CD14-positive monocyte (primary cell): Measurements from ENCODE around the gene LIPA. TPM values are rescaled to one million over a fixed set of nuclear protein-coding genes. Genes with fewer than 3 reads are reported as not detected.

ENCODE experiments used
- DNase-seq, 3 donors: peaks; one replicate each; pipeline ENCODE4 v3.0.0-alpha.2; 2011 to 2022
- H2AFZ ChIP-seq: 2 replicates; pipeline ENCODE4 v1.6.0; 2012; ENCODE audit warnings: mild to moderate bottlenecking, low read depth, low read length, inconsistent platforms; ENCODE audit not compliant: insufficient read depth, poor library complexity, severe bottlenecking
- H3K27ac ChIP-seq, 2 donors: 1 replicate in 1 of 2; 2 replicates in 1 of 2; pipeline ENCODE4 v1.5.1; 2012 to 2013; ENCODE audit warnings: low read length in 2 of 2, control low read depth in 1 of 2, inconsistent platforms in 1 of 2, low read depth in 1 of 2, mild to moderate bottlenecking in 1 of 2
- H3K27me3 ChIP-seq, 2 donors: one replicate each; pipeline versions ENCODE4 v1.6.0 to v1.6.1; 2011 to 2013; ENCODE audit warnings: low read length in 2 of 2; ENCODE audit not compliant: control insufficient read depth in 2 of 2, insufficient read depth in 2 of 2
- H3K36me3 ChIP-seq, 2 donors: replicated peaks in 1 of 2; 1 replicate in 1 of 2; 2 replicates in 1 of 2; pipeline versions ENCODE4 v1.5.1 to v1.6.1; 2012 to 2013; ENCODE audit warnings: low read length in 2 of 2, control low read depth in 1 of 2, inconsistent platforms in 1 of 2, mild to moderate bottlenecking in 1 of 2; ENCODE audit not compliant: insufficient read depth in 2 of 2, control insufficient read depth in 1 of 2
- H3K4me1 ChIP-seq, 2 donors: 1 replicate in 1 of 2; 2 replicates in 1 of 2; pipeline versions ENCODE4 v1.5.1 to v1.6.1; 2012 to 2013; ENCODE audit warnings: low read length in 2 of 2, control low read depth in 1 of 2, inconsistent platforms in 1 of 2, mild to moderate bottlenecking in 1 of 2, moderate library complexity in 1 of 2; ENCODE audit not compliant: insufficient read depth in 2 of 2, control insufficient read depth in 1 of 2
- H3K4me2 ChIP-seq: replicated peaks from 2 replicates; pipeline ENCODE3; 2012; ENCODE audit warnings: low read length, moderate library complexity, mild to moderate bottlenecking; ENCODE audit not compliant: poor library complexity, severe bottlenecking; ENCODE audit errors: extremely low read depth
- H3K4me3 ChIP-seq, 3 experiments: fragments of 200-600 bp in 1 of 3; sonication (generic) in 1 of 3; replicated peaks in 1 of 3; 1 replicate in 2 of 3; 2 replicates in 1 of 3; pipeline ENCODE4 v1.5.1; 2011 to 2013; ENCODE audit warnings: low read length in 3 of 3, mild to moderate bottlenecking in 3 of 3, control low read depth in 2 of 3, low read depth in 2 of 3, inconsistent platforms in 1 of 3, moderate library complexity in 1 of 3
- H3K79me2 ChIP-seq: 2 replicates; pipeline ENCODE4 v1.6.0; 2012; ENCODE audit warnings: mild to moderate bottlenecking, control low read depth, inconsistent platforms, low read length, moderate library complexity; ENCODE audit not compliant: insufficient read depth
- H3K9ac ChIP-seq: 2 replicates; pipeline ENCODE4 v1.6.0; 2017; ENCODE audit warnings: low read length, mild to moderate bottlenecking; ENCODE audit not compliant: insufficient read depth, poor library complexity, severe bottlenecking
- H3K9me3 ChIP-seq, 2 donors: replicated peaks in 1 of 2; 1 replicate in 1 of 2; 2 replicates in 1 of 2; pipeline versions ENCODE4 v1.5.1 to v1.6.1; 2012 to 2013; ENCODE audit warnings: low read length in 2 of 2, control low read depth in 1 of 2; ENCODE audit not compliant: control insufficient read depth in 1 of 2, insufficient read depth in 1 of 2
- H4K20me1 ChIP-seq: 2 replicates; pipeline ENCODE4 v1.6.0; 2012; ENCODE audit warnings: mild to moderate bottlenecking, low read length, control low read depth, moderate library complexity; ENCODE audit not compliant: insufficient read depth
- H3K27ac Mint-ChIP-seq, 7 donors: one replicate each; pipeline ENCODE4 v1.8.0; 2020; ENCODE audit warnings: mild to moderate bottlenecking in 7 of 7, mixed read lengths in 7 of 7, moderate library complexity in 6 of 7, inconsistent platforms in 2 of 7
- H3K27me3 Mint-ChIP-seq, 3 donors: one replicate each; pipeline ENCODE4 v1.8.0; 2021 to 2022; ENCODE audit warnings: low read depth in 3 of 3, mild to moderate bottlenecking in 3 of 3, mixed read lengths in 3 of 3, moderate library complexity in 3 of 3, inconsistent platforms in 1 of 3
- H3K36me3 Mint-ChIP-seq, 2 donors: one replicate each; pipeline ENCODE4 v1.8.0; 2020; ENCODE audit warnings: mixed read lengths in 2 of 2, inconsistent platforms in 1 of 2, mild to moderate bottlenecking in 1 of 2
- H3K4me1 Mint-ChIP-seq: one replicate; pipeline ENCODE4 v1.8.0; 2020; ENCODE audit warnings: mild to moderate bottlenecking, mixed read lengths
- H3K4me3 Mint-ChIP-seq, 2 donors: one replicate each; pipeline ENCODE4 v1.8.0; 2020; ENCODE audit warnings: mild to moderate bottlenecking in 2 of 2, mixed read lengths in 2 of 2, moderate library complexity in 1 of 2
- H3K9me3 Mint-ChIP-seq, 7 donors: one replicate each; pipeline ENCODE4 v1.8.0; 2020 to 2022; ENCODE audit warnings: mixed read lengths in 7 of 7, mild to moderate bottlenecking in 6 of 7, moderate library complexity in 6 of 7, inconsistent platforms in 2 of 7
- CTCF ChIP-seq: fragments of 200-600 bp; IDR thresholded peaks from one replicate; pipeline ENCODE4 v1.8.0; 2022; ENCODE audit warnings: antibody characterized with exemption, mild to moderate bottlenecking
- WGBS: methylation state at CpG from one replicate; pipeline ENCODE4 v1.1.5; 2013; ENCODE audit warnings: missing lambda C conversion rate; ENCODE audit not compliant: insufficient coverage; 5-methylcytosine and 5-hydroxymethylcytosine counted together
- intact Hi-C, 2 donors: fragments of 100-400 bp; cut with micrococcal nuclease; formaldehyde crosslinking; loops; one replicate each; pipeline versions ENCODE4 v1.15.0 to v1.15.1; 2023
- polyA plus RNA-seq, 3 donors: library from polyadenylated mRNA; depleted of rRNA in 1 of 3; unstranded in 2 of 3; stranded (reverse) in 1 of 3; fragments of 300-500 nt in 2 of 3; fragments of >200 nt in 1 of 3; fragmentation: Illumina TruSeq in 2 of 3; gene quantifications; 1 replicate in 2 of 3; 2 replicates in 1 of 3; pipeline ENCODE4 v1.2.3, GENCODE V29; 2012 to 2021

Gene LIPA
- polyA plus RNA-seq, 3 donors = 37.4 to 353 (median 289) TPM

- peak overlapping the region in 1 of 3 experiments; percentile 62 for H3K4me3 ChIP-seq
- peak overlapping the region; percentile 85 to 94 (median 91) for H3K27ac Mint-ChIP-seq
- no peaks in the 10 kb centered on the region for H3K27me3 Mint-ChIP-seq
- peak overlapping the region; percentile 62 for H3K4me2 ChIP-seq
- H3K9ac ChIP-seq = no peak overlapping the region
- H3K27ac ChIP-seq = peak overlapping the region; percentile 48 to 79
- no peak for DNase-seq
- H3K36me3 Mint-ChIP-seq = peaks cover 29 to 42% of the 10 kb centered on the region in 2 donors
- no peaks in the 10 kb centered on the region for H4K20me1 ChIP-seq
- TF ChIP-seq CTCF = no peak
- no peaks in the 10 kb centered on the region for H3K9me3 ChIP-seq
- H3K4me1 Mint-ChIP-seq = peaks cover 57% of the 10 kb centered on the region
- H3K27me3 ChIP-seq = no peaks in the 10 kb centered on the region
- H3K4me1 ChIP-seq = peaks cover 52 to 66% of the 10 kb centered on the region in 2 donors
- H3K9me3 Mint-ChIP-seq = no peaks in the 10 kb centered on the region
- H3K36me3 ChIP-seq = peaks cover 12 to 16% of the 10 kb centered on the region in 2 donors
- intact Hi-C loops = no loop called here
- no peak overlapping the region for H2AFZ ChIP-seq
- H3K79me2 ChIP-seq = peaks cover 24% of the 10 kb centered on the region
- peak overlapping the region in 1 of 2 donors; percentile 63 for H3K4me3 Mint-ChIP-seq
These were observed 9.3 kb downstream of the LIPA start for GRCh38 chr10:89242345-89242684.

GRCh38 chr10:89241486-89242344 is 9.9 kb downstream of the LIPA start:
- peaks cover 57% of the 10 kb centered on the region for H3K4me1 Mint-ChIP-seq
- 50% methylated on average over 2 of the region's 3 CpGs for WGBS
- Histone ChIP-seq H4K20me1 (no peaks in the 10 kb centered on the region), H3K27ac (peak overlapping the region; percentile 48 to 79), H3K9me3 (no peaks in the 10 kb centered on the region), H3K4me1 (peaks cover 52 to 66% of the 10 kb centered on the region in 2 donors), H3K79me2 (peaks cover 22% of the 10 kb centered on the region), H3K9ac (no peak overlapping the region), H3K27me3 (no peaks in the 10 kb centered on the region), H3K4me2 (peak overlapping the region; percentile 62), H3K36me3 (peaks cover 12 to 13% of the 10 kb centered on the region in 2 donors), H3K4me3 (peak overlapping the region in 1 of 3 experiments; percentile 62), H2AFZ (no peak overlapping the region)
- H3K27me3 Mint-ChIP-seq = no peaks in the 10 kb centered on the region
- peak overlapping the region in 1 of 2 donors; percentile 63 for H3K4me3 Mint-ChIP-seq
- no peaks in the 10 kb centered on the region for H3K9me3 Mint-ChIP-seq
- H3K27ac Mint-ChIP-seq = peak overlapping the region; percentile 85 to 94 (median 91)
- DNase-seq = peak in 2 of 3 donors; percentile 61 to 68
- intact Hi-C loops = no loop called here
- no peak for TF ChIP-seq CTCF
- peaks cover 31 to 40% of the 10 kb centered on the region in 2 donors for H3K36me3 Mint-ChIP-seq
